ENCODE measurements around the gene TEX2. TPM values are rescaled to one million over a fixed set of nuclear protein-coding genes. Genes with fewer than 3 reads are reported as not detected.

The TEX2 gene
- total and polyA plus RNA-seq, 2 of the 13 experiments (the other 11 are each of a cell fraction or from before 2014, with no cell fraction given) = 21.4 to 37.7 TPM

DNA sequence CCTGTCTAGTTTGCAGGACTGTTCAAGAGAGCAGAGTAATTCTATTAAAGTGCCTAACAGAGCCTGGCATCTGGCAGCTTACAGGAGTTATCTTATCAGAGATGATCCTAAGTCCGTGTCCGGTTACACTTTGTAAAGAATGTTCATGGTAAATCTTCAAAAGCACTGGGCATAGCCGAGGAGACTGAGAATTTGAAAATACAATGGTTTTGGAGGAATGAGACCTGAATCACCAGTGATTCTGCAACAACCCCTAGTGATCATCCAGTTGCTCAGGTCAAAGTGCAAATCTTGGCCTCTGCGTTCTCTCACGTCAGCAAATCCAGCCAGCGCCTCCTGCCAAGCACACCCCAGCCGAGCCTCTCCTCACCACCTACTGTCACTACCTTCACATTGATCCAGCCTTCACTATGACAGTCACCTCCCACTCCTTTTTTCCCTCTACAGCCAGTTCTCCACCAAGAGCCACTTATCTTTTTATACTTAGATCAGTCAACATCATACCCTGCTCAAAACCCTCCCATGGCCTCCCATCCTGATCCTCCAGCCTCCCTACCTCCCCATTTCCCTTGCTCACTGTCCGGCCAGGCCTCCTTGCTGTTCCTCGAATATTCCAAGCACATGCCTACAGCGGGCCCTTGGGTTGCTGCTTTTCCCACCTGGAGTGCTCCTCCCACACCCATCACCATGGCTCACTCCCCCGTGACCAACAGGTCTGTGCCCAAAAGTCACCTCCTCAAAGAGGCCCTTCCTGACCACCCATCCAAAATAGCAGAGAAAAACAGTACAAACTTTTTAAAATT is 75.8 kb downstream of the TEX2 start (continued):
- TF ChIP-seq BCLAF1 (IDR thresholded peaks at IDR 0.05) (no peak), ZNF337 (CRISPR knock-in tag; IDR thresholded peaks at IDR 0.05; ENCODE audit: borderline replicate concordance, low read depth) (peak; percentile 67; the same call in 1 of the 2 replicates), KMT2A (CRISPR knock-in tag; IDR thresholded peaks at IDR 0.05) (peak; percentile 71), ETV6 (CRISPR knock-in tag; conservative IDR thresholded peaks at IDR 0.05) (no peak), NCOA5 (CRISPR knock-in tag; IDR thresholded peaks at IDR 0.05) (no peak), ZKSCAN8 (CRISPR knock-in tag; IDR thresholded peaks at IDR 0.05; ENCODE audit: borderline replicate concordance) (no peak; the same call in 1 of the 2 replicates), MED13 (CRISPR knock-in tag; IDR thresholded peaks at IDR 0.05) (no peak), MAFF (IDR thresholded peaks at IDR 0.05; ENCODE audit: low read depth, low read length) (peak; percentile 96), KLF16 (CRISPR knock-in tag; IDR thresholded peaks at IDR 0.05) (peak in 1 of 2 experiments; percentile 34; a peak in 1 of 4 replicates), ZNF101 (CRISPR knock-in tag; IDR thresholded peaks at IDR 0.05; ENCODE audit: borderline replicate concordance, low read depth) (no peak), CENPX (CRISPR knock-in tag; IDR thresholded peaks at IDR 0.05) (no peak), RBM39 (IDR thresholded peaks at IDR 0.05; ENCODE audit: low read depth, low read length, poor library complexity, severe bottlenecking) (no peak), ZNF225 (CRISPR knock-in tag; IDR thresholded peaks at IDR 0.05) (no peak), ELF4 (CRISPR knock-in tag; IDR thresholded peaks at IDR 0.05; ENCODE audit: borderline replicate concordance) (no peak), MYNN (CRISPR knock-in tag; IDR thresholded peaks at IDR 0.05; ENCODE audit: low read depth) (no peak), ZNF124 (CRISPR knock-in tag; IDR thresholded peaks at IDR 0.05) (peak; percentile 26; the same call in 1 of the 2 replicates)
- TF ChIP-seq, protein P1, sequence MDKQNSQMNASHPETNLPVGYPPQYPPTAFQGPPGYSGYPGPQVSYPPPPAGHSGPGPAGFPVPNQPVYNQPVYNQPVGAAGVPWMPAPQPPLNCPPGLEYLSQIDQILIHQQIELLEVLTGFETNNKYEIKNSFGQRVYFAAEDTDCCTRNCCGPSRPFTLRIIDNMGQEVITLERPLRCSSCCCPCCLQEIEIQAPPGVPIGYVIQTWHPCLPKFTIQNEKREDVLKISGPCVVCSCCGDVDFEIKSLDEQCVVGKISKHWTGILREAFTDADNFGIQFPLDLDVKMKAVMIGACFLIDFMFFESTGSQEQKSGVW (CRISPR knock-in tag; IDR thresholded peaks at IDR 0.05; ENCODE audit: borderline replicate concordance) = no peak

Measured in HepG2 (cell line).